H9 (cell line): ENCODE results near the gene CDH13. TPM values are rescaled to one million over a fixed set of nuclear protein-coding genes. Genes with fewer than 3 reads are reported as not detected.

Source experiments
- DNase-seq: peaks from one replicate; pipeline ENCODE4 v3.0.0-alpha.2; 2017
- H2AFZ ChIP-seq: one replicate; pipeline ENCODE4 v1.6.1; 2013; ENCODE audit warnings: mild to moderate bottlenecking, low read length, control low read depth, moderate library complexity
- H2AK5ac ChIP-seq: 2 replicates; pipeline ENCODE4 v1.6.1; 2013; ENCODE audit warnings: low read length, control low read depth, mixed read lengths; ENCODE audit not compliant: insufficient read length
- H2BK120ac ChIP-seq: one replicate; pipeline ENCODE4 v1.6.1; 2013; ENCODE audit warnings: low read depth, mild to moderate bottlenecking, low read length, control low read depth, inconsistent platforms; ENCODE audit not compliant: poor library complexity, severe bottlenecking
- H2BK12ac ChIP-seq: 2 replicates; pipeline ENCODE4 v1.6.1; 2013; ENCODE audit warnings: low read length, control low read depth, mixed read lengths, low read depth; ENCODE audit not compliant: insufficient read length
- H2BK15ac ChIP-seq: 2 replicates; pipeline ENCODE4 v1.6.1; 2013; ENCODE audit warnings: low read depth, low read length, control low read depth
- H2BK20ac ChIP-seq: one replicate; pipeline ENCODE4 v1.6.1; 2013; ENCODE audit warnings: low read depth, mild to moderate bottlenecking, low read length, control low read depth, inconsistent platforms; ENCODE audit not compliant: poor library complexity, severe bottlenecking
- H2BK5ac ChIP-seq: 2 replicates; pipeline ENCODE4 v1.6.1; 2013; ENCODE audit warnings: low read length, control low read depth, mixed read lengths; ENCODE audit not compliant: insufficient read length
- H3K14ac ChIP-seq: 2 replicates; pipeline ENCODE4 v1.6.1; 2013; ENCODE audit warnings: low read length, control low read depth; ENCODE audit not compliant: insufficient read depth
- H3K18ac ChIP-seq: 2 replicates; pipeline ENCODE4 v1.6.1; 2013; ENCODE audit warnings: low read depth, mild to moderate bottlenecking, mixed read lengths, low read length, control low read depth; ENCODE audit not compliant: insufficient read length
- H3K23ac ChIP-seq: 2 replicates; pipeline ENCODE4 v1.6.1; 2013; ENCODE audit warnings: low read length, control low read depth, mixed read lengths, low read depth; ENCODE audit not compliant: insufficient read length
- H3K23me2 ChIP-seq: 2 replicates; pipeline ENCODE4 v1.6.1; 2013; ENCODE audit warnings: low read depth, mild to moderate bottlenecking, mixed read lengths, low read length, control low read depth; ENCODE audit not compliant: insufficient read length, poor library complexity, severe bottlenecking
- H3K27ac ChIP-seq: 2 replicates; pipeline ENCODE4 v1.5.1; 2013; ENCODE audit warnings: low read length, control low read depth, mixed read lengths, low read depth; ENCODE audit not compliant: insufficient read length
- H3K27me3 ChIP-seq: 2 replicates; pipeline ENCODE4 v1.6.1; 2013; ENCODE audit warnings: low read length, control low read depth, inconsistent platforms; ENCODE audit not compliant: insufficient read depth
- H3K4ac ChIP-seq: 2 replicates; pipeline ENCODE4 v1.6.1; 2013; ENCODE audit warnings: low read depth, mild to moderate bottlenecking, control low read depth, inconsistent platforms, low read length, moderate library complexity
- H3K4me1 ChIP-seq: 2 replicates; pipeline ENCODE4 v1.6.1; 2013; ENCODE audit warnings: low read length, control low read depth, inconsistent platforms; ENCODE audit not compliant: insufficient read depth
- H3K4me2 ChIP-seq: 2 replicates; pipeline ENCODE4 v1.6.1; 2013; ENCODE audit warnings: low read length, control low read depth, mixed read lengths; ENCODE audit not compliant: insufficient read length, insufficient read depth
- H3K56ac ChIP-seq: 2 replicates; pipeline ENCODE4 v1.6.1; 2013; ENCODE audit warnings: low read depth, mild to moderate bottlenecking, mixed read lengths, low read length, control low read depth; ENCODE audit not compliant: insufficient read length
- H3K79me1 ChIP-seq: 2 replicates; pipeline ENCODE4 v1.6.1; 2013; ENCODE audit warnings: low read depth, mild to moderate bottlenecking, moderate library complexity, low read length, control low read depth, inconsistent platforms; ENCODE audit not compliant: insufficient read depth, poor library complexity, severe bottlenecking
- H3K79me2 ChIP-seq: 2 replicates; pipeline ENCODE4 v1.6.1; 2013; ENCODE audit warnings: low read length, control low read depth, inconsistent platforms; ENCODE audit not compliant: insufficient read depth
- H3K9ac ChIP-seq: 2 replicates; pipeline ENCODE4 v1.6.1; 2013; ENCODE audit warnings: low read length, control low read depth, mixed read lengths; ENCODE audit not compliant: insufficient read length; ENCODE audit errors: extremely low read depth
- H3K9me3 ChIP-seq: one replicate; pipeline ENCODE4 v1.6.1; 2013; ENCODE audit warnings: low read depth, low read length, inconsistent platforms; ENCODE audit not compliant: control insufficient read depth
- H3T11ph ChIP-seq: one replicate; pipeline ENCODE4 v1.6.1; 2013; ENCODE audit warnings: mild to moderate bottlenecking, low read length, control low read depth, inconsistent platforms
- H4K20me1 ChIP-seq: one replicate; pipeline ENCODE4 v1.6.1; 2013; ENCODE audit not compliant: control insufficient read depth, insufficient read length, insufficient read depth
- H4K5ac ChIP-seq: 2 replicates; pipeline ENCODE4 v1.6.1; 2013; ENCODE audit warnings: low read depth, mild to moderate bottlenecking, mixed read lengths, low read length, control low read depth; ENCODE audit not compliant: insufficient read length
- H4K8ac ChIP-seq: replicated peaks from 2 replicates; pipeline ENCODE4 v1.6.1; 2013; ENCODE audit warnings: low read length, control low read depth, mixed read lengths, low read depth; ENCODE audit not compliant: insufficient read length
- H4K91ac ChIP-seq: 2 replicates; pipeline ENCODE4 v1.6.1; 2013; ENCODE audit warnings: low read depth, mild to moderate bottlenecking, moderate library complexity, mixed read lengths, low read length, control low read depth; ENCODE audit not compliant: insufficient read length
- H3K27ac Mint-ChIP-seq, 3 experiments: 2 replicates in 2 of 3; 3 replicates in 1 of 3; pipeline ENCODE4 v1.8.0; 2020 to 2021; ENCODE audit warnings: mixed read lengths in 3 of 3, mild to moderate bottlenecking in 1 of 3, moderate library complexity in 1 of 3
- H3K27me3 Mint-ChIP-seq: 2 replicates; pipeline ENCODE4 v1.8.0; 2021; ENCODE audit warnings: low read depth, mild to moderate bottlenecking, moderate library complexity, mixed read lengths
- H3K36me3 Mint-ChIP-seq, 3 experiments: 2 replicates in 2 of 3; 3 replicates in 1 of 3; pipeline ENCODE4 v1.8.0; 2020 to 2021; ENCODE audit warnings: low read depth in 3 of 3, mixed read lengths in 3 of 3; ENCODE audit not compliant: insufficient read depth in 1 of 3
- H3K4me1 Mint-ChIP-seq, 2 experiments: 2 replicates each; pipeline ENCODE4 v1.8.0; 2020; ENCODE audit warnings: mixed read lengths in 2 of 2
- H3K4me3 Mint-ChIP-seq, 2 experiments: 2 replicates in 1 of 2; 3 replicates in 1 of 2; pipeline ENCODE4 v1.8.0; 2020 to 2021; ENCODE audit warnings: mild to moderate bottlenecking in 2 of 2, mixed read lengths in 2 of 2, moderate library complexity in 1 of 2
- H3K9me3 Mint-ChIP-seq, 2 experiments: 2 replicates in 1 of 2; 3 replicates in 1 of 2; pipeline ENCODE4 v1.8.0; 2020; ENCODE audit warnings: mild to moderate bottlenecking in 2 of 2, mixed read lengths in 2 of 2, moderate library complexity in 1 of 2
- WGBS: extraction: QIAGEN DNeasy Blood & Tissue Kit; methylation state at CpG from one replicate; pipeline ENCODE4 v1.1.7; 2013; ENCODE audit warnings: missing lambda C conversion rate, low lambda C conversion rate, mixed read lengths; ENCODE audit not compliant: insufficient read length; ENCODE audit errors: extremely low coverage; 5-methylcytosine and 5-hydroxymethylcytosine counted together
- total RNA-seq: library from RNA; stranded (reverse); gene quantifications from 2 replicates; pipeline ENCODE4 v1.2.1, GENCODE V29; 2021
- TF ChIP-seq, protein P1 (sequence below): fragments of 200-600 bp; sonication (generic); conservative IDR thresholded peaks from 3 replicates; pipeline ENCODE4 v1.8.0; 2021; ENCODE audit warnings: antibody characterized with exemption, mild to moderate bottlenecking

The CDH13 gene
- total RNA-seq, 1 experiment from 2014 or later = 1.5 TPM

- Mint-ChIP-seq H3K4me3 (no peak overlapping the region), H3K9me3 (no peaks in the 10 kb centered on the region), H3K27ac (no peak overlapping the region), H3K4me1 (peaks cover 15 to 27% of the 10 kb centered on the region in 2 experiments), H3K36me3 (no peaks in the 10 kb centered on the region), H3K27me3 (no peaks in the 10 kb centered on the region; the same call in 1 of the 2 replicates)
- H4K8ac ChIP-seq = no peak overlapping the region
- H4K91ac ChIP-seq = no peak overlapping the region
- no peak overlapping the region for H3K4ac ChIP-seq
- no peak overlapping the region for H3K14ac ChIP-seq
- no peaks in the 10 kb centered on the region for H3K27me3 ChIP-seq
- no peak overlapping the region for H3K18ac ChIP-seq
- no peaks in the 10 kb centered on the region for H3K79me1 ChIP-seq
- no peaks in the 10 kb centered on the region for H3K23me2 ChIP-seq
- TF ChIP-seq, protein P1, sequence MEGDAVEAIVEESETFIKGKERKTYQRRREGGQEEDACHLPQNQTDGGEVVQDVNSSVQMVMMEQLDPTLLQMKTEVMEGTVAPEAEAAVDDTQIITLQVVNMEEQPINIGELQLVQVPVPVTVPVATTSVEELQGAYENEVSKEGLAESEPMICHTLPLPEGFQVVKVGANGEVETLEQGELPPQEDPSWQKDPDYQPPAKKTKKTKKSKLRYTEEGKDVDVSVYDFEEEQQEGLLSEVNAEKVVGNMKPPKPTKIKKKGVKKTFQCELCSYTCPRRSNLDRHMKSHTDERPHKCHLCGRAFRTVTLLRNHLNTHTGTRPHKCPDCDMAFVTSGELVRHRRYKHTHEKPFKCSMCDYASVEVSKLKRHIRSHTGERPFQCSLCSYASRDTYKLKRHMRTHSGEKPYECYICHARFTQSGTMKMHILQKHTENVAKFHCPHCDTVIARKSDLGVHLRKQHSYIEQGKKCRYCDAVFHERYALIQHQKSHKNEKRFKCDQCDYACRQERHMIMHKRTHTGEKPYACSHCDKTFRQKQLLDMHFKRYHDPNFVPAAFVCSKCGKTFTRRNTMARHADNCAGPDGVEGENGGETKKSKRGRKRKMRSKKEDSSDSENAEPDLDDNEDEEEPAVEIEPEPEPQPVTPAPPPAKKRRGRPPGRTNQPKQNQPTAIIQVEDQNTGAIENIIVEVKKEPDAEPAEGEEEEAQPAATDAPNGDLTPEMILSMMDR = no peak
- no peak overlapping the region for H2BK120ac ChIP-seq
- H3K4me1 ChIP-seq = no peaks in the 10 kb centered on the region
- no peak overlapping the region for H3K56ac ChIP-seq
- H2AK5ac ChIP-seq = no peak overlapping the region
- no peak overlapping the region for H2AFZ ChIP-seq
- H2BK12ac ChIP-seq = no peak overlapping the region
- H3K9me3 ChIP-seq = no peaks in the 10 kb centered on the region
- no peak overlapping the region for H3K4me2 ChIP-seq
- H3K79me2 ChIP-seq = no peaks in the 10 kb centered on the region
- no peak overlapping the region for H2BK20ac ChIP-seq
- H3K27ac ChIP-seq = no peak overlapping the region
- H4K20me1 ChIP-seq = no peaks in the 10 kb centered on the region
- no peak overlapping the region for H2BK5ac ChIP-seq
- no peak for DNase-seq
- no peak overlapping the region for H3K9ac ChIP-seq
- no peak overlapping the region for H3T11ph ChIP-seq
- no peak overlapping the region for H3K23ac ChIP-seq
- no peak overlapping the region for H2BK15ac ChIP-seq
- no CpG with 5 or more reads among the region's 5 CpGs for WGBS
- no peak overlapping the region for H4K5ac ChIP-seq
Measured at GRCh38 chr16:82700541-82701235, 73.9 kb downstream of the CDH13 start.
